AML-193 (cell line): ENCODE data around the gene ATP10A.

Experiments
- DNase-seq, 2 experiments: peaks; one replicate each; lab custom pipeline; 2025; lab: John Stamatoyannopoulos, UW

The ATP10A gene

GRCh38 chr15:25812845-25813244 lies 50.3 kb downstream of the ATP10A start:
- DNase-seq = no peak

GRCh38 chr15:25812073-25812472 lies 51.1 kb downstream of the ATP10A start:
- DNase-seq = no peak

- no peak for DNase-seq
Observed at GRCh38 chr15:25811481-25811906, 51.6 kb downstream of the ATP10A start.

- no peak for DNase-seq
Observed at GRCh38 chr15:25810631-25811091, 52.5 kb downstream of the ATP10A start.

GRCh38 chr15:25810154-25810553 lies 53.0 kb downstream of the ATP10A start:
- DNase-seq = no peak

GRCh38 chr15:25807063-25807462 lies 56.1 kb downstream of the ATP10A start:
- DNase-seq = no peak

- DNase-seq = no peak
Observed at GRCh38 chr15:25805031-25805430, 58.1 kb downstream of the ATP10A start.

- DNase-seq = no peak
Observed at GRCh38 chr15:25804451-25804850, 58.7 kb downstream of the ATP10A start.

- no peak for DNase-seq
Observed at GRCh38 chr15:25803541-25803940, 59.6 kb downstream of the ATP10A start.

- no peak for DNase-seq
Observed at GRCh38 chr15:25803036-25803435, 60.1 kb downstream of the ATP10A start.

GRCh38 chr15:25802285-25802830 lies 60.8 kb downstream of the ATP10A start:
- DNase-seq = no peak

GRCh38 chr15:25801586-25802284 lies 61.4 kb downstream of the ATP10A start:
- no peak for DNase-seq

- no peak for DNase-seq
Observed at GRCh38 chr15:25800761-25801515, 62.2 kb downstream of the ATP10A start.

GRCh38 chr15:25799906-25800700 lies 63.0 kb downstream of the ATP10A start:
- no peak for DNase-seq

- DNase-seq = no peak
Observed at GRCh38 chr15:25797936-25798901, 64.9 kb downstream of the ATP10A start.

GRCh38 chr15:25797511-25797935 lies 65.6 kb downstream of the ATP10A start:
- no peak for DNase-seq

GRCh38 chr15:25797035-25797434 lies 66.1 kb downstream of the ATP10A start:
- DNase-seq = no peak

GRCh38 chr15:25796395-25796794 lies 66.7 kb downstream of the ATP10A start:
- DNase-seq = no peak

- DNase-seq = no peak
Observed at GRCh38 chr15:25795712-25796111, 67.4 kb downstream of the ATP10A start.

GRCh38 chr15:25795061-25795460 lies 68.1 kb downstream of the ATP10A start:
- no peak for DNase-seq
